IPS DF 6.9 (cell line): ENCODE data around the gene PPP1R26.

ENCODE experiments used
- DNase-seq: peaks from one replicate; pipeline ENCODE4 v3.0.0-alpha.2; 2013; ENCODE audit warnings: low read depth, low spot score
- H3K27ac ChIP-seq: one replicate; pipeline ENCODE4 v1.5.1; 2013; ENCODE audit warnings: low read length, control low read depth
- H3K27me3 ChIP-seq: 2 replicates; pipeline ENCODE4 v1.6.1; 2013; ENCODE audit warnings: mild to moderate bottlenecking, low read length; ENCODE audit not compliant: control insufficient read depth, insufficient read depth
- H3K36me3 ChIP-seq: 2 replicates; pipeline ENCODE4 v1.6.1; 2013; ENCODE audit warnings: low read length; ENCODE audit not compliant: control insufficient read depth, insufficient read depth
- H3K4me1 ChIP-seq: 2 replicates; pipeline ENCODE4 v1.6.1; 2013; ENCODE audit warnings: low read length; ENCODE audit not compliant: control insufficient read depth, insufficient read depth
- H3K4me3 ChIP-seq: 2 replicates; pipeline ENCODE4 v1.5.1; 2013; ENCODE audit warnings: mild to moderate bottlenecking, low read length
- H3K9me3 ChIP-seq: 2 replicates; pipeline ENCODE4 v1.6.1; 2013; ENCODE audit warnings: low read length, inconsistent platforms; ENCODE audit not compliant: control insufficient read depth, insufficient read depth
- WGBS: extraction: QIAGEN DNeasy Blood & Tissue Kit; methylation state at CpG from one replicate; pipeline ENCODE4 v1.1.7; 2013; ENCODE audit warnings: mixed read lengths, missing lambda C conversion rate; ENCODE audit not compliant: insufficient read length, insufficient coverage; 5-methylcytosine and 5-hydroxymethylcytosine counted together

The PPP1R26 gene

GRCh38 chr9:135464181-135464580 lies 15.4 kb upstream of the PPP1R26 start:
- DNase-seq, result no peak
- H3K4me1 ChIP-seq, result no peaks in the 10 kb centered on the region
- no peaks in the 10 kb centered on the region for H3K36me3 ChIP-seq
- H3K9me3 ChIP-seq, result no peaks in the 10 kb centered on the region
- H3K27me3 ChIP-seq, result no peaks in the 10 kb centered on the region
- WGBS, result no CpG with 5 or more reads among the region's 7 CpGs
- no peak overlapping the region for H3K27ac ChIP-seq
- no peak overlapping the region for H3K4me3 ChIP-seq

DNA sequence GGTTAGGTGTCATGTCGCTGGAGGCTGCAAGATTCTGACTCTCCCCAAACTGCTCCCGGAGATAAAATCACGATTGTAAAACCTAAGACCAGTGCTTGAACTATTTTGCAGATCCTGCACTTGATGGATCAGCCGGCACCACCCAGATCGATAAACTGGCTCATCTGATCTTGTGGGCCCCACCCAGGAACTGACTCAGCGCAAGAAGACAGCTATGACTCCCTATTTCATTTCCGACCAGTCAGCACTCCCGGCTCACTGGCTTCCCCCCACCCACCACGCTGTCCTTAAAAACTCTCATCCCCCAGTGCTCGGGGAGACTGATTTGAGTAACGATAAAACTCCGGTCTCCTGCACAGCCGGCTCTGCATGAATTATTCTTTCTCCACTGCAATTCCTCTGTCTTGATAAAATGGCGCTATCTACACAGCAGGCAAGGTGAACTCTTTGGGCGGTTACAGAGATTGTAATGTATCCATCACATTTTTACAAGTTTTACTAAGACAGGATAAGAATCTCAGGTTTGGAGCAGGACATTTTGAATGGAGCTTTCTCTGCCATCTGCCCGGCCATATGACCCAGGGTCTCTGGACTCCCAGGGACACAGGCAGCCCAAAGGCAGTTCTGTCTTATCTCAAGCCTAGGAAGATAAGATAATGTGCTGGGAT lies 10.6 kb upstream of the PPP1R26 start:
- no peaks in the 10 kb centered on the region for H3K9me3 ChIP-seq
- H3K4me3 ChIP-seq, result no peak overlapping the region
- no peaks in the 10 kb centered on the region for H3K27me3 ChIP-seq
- no CpG with 5 or more reads among the region's 16 CpGs for WGBS
- peaks cover 6% of the 10 kb centered on the region for H3K4me1 ChIP-seq
- no peaks in the 10 kb centered on the region for H3K36me3 ChIP-seq
- no peak overlapping the region for H3K27ac ChIP-seq
- DNase-seq, result no peak

GRCh38 chr9:135471791-135472640 lies 7.6 kb upstream of the PPP1R26 start:
- H3K36me3 ChIP-seq, result no peaks in the 10 kb centered on the region
- H3K27me3 ChIP-seq, result no peaks in the 10 kb centered on the region
- peaks cover 6% of the 10 kb centered on the region for H3K4me1 ChIP-seq
- no peak overlapping the region for H3K27ac ChIP-seq
- no CpG with 5 or more reads among the region's 23 CpGs for WGBS
- no peak overlapping the region for H3K4me3 ChIP-seq
- H3K9me3 ChIP-seq, result no peaks in the 10 kb centered on the region
- DNase-seq, result no peak

DNA sequence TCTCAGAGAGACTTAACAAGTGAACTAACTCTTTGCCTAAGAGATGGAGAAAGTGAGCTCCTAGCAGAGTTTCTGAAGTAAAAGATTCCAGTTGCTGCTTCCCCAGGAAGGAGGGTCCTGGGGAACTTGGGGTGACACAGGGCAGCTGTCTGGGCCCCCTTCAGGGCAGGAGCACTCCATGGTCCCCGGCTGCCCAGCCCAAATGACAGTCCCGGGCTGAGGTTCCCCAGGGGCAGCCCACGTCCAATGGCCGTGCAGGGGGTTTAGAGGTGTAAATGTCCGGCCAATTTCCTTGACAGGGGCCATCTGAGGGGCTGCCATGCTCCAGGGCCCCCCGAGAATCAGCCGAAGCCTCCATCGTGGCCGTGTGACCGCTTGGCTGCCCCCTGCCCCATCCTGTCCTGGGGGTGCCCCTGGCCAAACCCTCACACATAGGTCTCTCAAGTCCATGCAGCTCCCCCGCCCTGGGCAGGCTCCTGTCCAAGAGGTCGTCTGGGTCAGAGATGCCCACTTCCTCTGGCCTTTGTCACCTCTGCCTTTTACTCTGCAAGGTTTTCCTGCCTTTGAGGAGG lies 5.5 kb upstream of the PPP1R26 start:
- Histone ChIP-seq H3K4me1 (peaks cover 6% of the 10 kb centered on the region), H3K27ac (no peak overlapping the region), H3K27me3 (no peaks in the 10 kb centered on the region), H3K4me3 (no peak overlapping the region), H3K9me3 (no peaks in the 10 kb centered on the region), H3K36me3 (no peaks in the 10 kb centered on the region)
- no peak for DNase-seq
- no CpG with 5 or more reads among the region's 12 CpGs for WGBS

GRCh38 chr9:135474915-135475314 lies 4.7 kb upstream of the PPP1R26 start:
- no peak for DNase-seq
- WGBS, result no CpG with 5 or more reads among the region's 12 CpGs

DNA sequence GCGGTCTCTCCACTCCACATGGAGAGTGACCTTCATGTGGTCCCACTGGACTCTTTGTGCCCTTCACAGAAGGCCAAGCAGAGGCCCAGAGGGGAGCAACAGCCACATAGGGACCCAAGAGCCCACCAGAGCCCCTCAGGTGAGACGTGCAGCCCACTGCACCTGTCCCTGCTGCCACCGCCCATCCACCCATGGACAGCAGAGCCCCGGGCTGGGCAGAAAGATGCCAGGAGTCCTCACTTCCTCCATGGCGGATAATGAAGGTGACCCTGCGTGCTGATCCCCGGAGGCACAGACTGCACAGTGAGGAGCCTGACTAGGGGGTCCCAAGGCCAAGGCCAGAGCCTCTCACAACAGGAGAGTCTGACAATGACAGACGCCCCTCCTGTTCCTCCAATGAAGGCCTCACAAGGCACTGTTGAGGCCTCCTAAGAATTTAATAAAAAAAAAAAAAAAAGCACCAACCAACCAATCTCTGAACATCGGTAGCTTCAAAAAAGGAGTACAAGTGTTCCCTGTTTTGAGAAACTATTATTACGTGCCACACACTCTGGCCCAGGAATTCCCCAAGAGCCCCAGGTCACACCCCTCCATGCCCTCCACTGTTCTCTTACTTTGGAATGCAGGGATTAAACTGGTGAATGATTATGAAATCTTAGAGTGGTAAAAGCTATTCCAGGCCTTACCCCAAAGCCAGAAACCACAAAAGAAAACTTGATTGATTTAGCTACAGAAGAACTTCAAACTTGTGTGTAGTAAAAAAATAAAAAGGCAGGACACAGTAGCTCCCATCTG lies 2.8 kb upstream of the PPP1R26 start:
- H3K36me3 ChIP-seq, result no peaks in the 10 kb centered on the region
- DNase-seq, result no peak
- H3K27ac ChIP-seq, result no peak overlapping the region
- peaks cover 7% of the 10 kb centered on the region for H3K4me1 ChIP-seq
- H3K27me3 ChIP-seq, result no peaks in the 10 kb centered on the region
- no peak overlapping the region for H3K4me3 ChIP-seq
- no peaks in the 10 kb centered on the region for H3K9me3 ChIP-seq
- WGBS, result no CpG with 5 or more reads among the region's 10 CpGs

More at GRCh38 chr9:135474915-135475314, 4.7 kb upstream of the PPP1R26 start:
- no peaks in the 10 kb centered on the region for H3K27me3 ChIP-seq
- no peaks in the 10 kb centered on the region for H3K9me3 ChIP-seq
- no peaks in the 10 kb centered on the region for H3K36me3 ChIP-seq
- no peak overlapping the region for H3K27ac ChIP-seq
- H3K4me1 ChIP-seq, result peaks cover 6% of the 10 kb centered on the region
- no peak overlapping the region for H3K4me3 ChIP-seq

DNA sequence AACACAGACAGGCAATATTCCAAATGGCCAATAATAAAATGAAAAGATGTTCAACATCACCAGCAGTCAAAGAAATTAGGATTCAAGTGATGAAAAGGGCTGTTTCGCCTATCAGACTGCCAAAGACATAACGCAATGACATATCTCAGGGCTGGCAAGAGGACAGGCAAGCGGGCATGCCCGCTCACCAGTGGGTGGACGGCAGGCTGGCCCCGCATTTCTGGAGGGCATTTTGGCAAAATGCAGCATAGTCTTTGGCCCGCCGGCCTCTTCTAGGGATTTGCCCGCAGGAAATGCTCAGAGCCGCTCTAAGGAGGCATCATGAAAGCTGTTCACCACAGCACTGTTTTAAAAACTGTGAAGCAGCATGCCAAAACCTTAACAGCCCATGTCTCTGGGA lies 1.4 kb upstream of the PPP1R26 start:
- Histone ChIP-seq H3K4me1 (peaks cover 4% of the 10 kb centered on the region; the same call in 1 of the 2 replicates), H3K4me3 (no peak overlapping the region), H3K36me3 (peaks cover under 1% of the 10 kb centered on the region; the same call in 1 of the 2 replicates), H3K9me3 (no peaks in the 10 kb centered on the region), H3K27me3 (no peaks in the 10 kb centered on the region), H3K27ac (no peak overlapping the region)
- WGBS, result no CpG with 5 or more reads among the region's 10 CpGs
- no peak for DNase-seq

- no CpG with 5 or more reads among the region's 64 CpGs for WGBS
- Histone ChIP-seq H3K4me3 (peak overlapping the region; percentile 44), H3K27me3 (no peaks in the 10 kb centered on the region), H3K4me1 (peaks cover 4% of the 10 kb centered on the region; the same call in 1 of the 2 replicates), H3K9me3 (no peaks in the 10 kb centered on the region), H3K36me3 (peaks cover 8% of the 10 kb centered on the region), H3K27ac (no peak overlapping the region)
- no peak for DNase-seq
Measured at GRCh38 chr9:135478829-135479468, 633 bp upstream of the PPP1R26 start.

- peak overlapping the region; percentile 44 for H3K4me3 ChIP-seq
- DNase-seq, result no peak
- H3K36me3 ChIP-seq, result peaks cover 21% of the 10 kb centered on the region
- no peaks in the 10 kb centered on the region for H3K9me3 ChIP-seq
- H3K4me1 ChIP-seq, result peaks cover 4% of the 10 kb centered on the region; the same call in 1 of the 2 replicates
- no peak overlapping the region for H3K27ac ChIP-seq
- no CpG with 5 or more reads among the region's 76 CpGs for WGBS
- no peaks in the 10 kb centered on the region for H3K27me3 ChIP-seq
Measured at GRCh38 chr9:135480071-135480939, 723 bp downstream of the PPP1R26 start.
